GM12878 (cell line): ENCODE measurements around the gene KRTAP10-2. TPM values are rescaled to one million over a fixed set of nuclear protein-coding genes. Genes with fewer than 3 reads are reported as not detected.

Source experiments
- ATAC-seq: fragments of 200-7000 bp; cut with Tn5 transposase; 3 replicates; pipeline ENCODE4 v1.9.1; 2020; ENCODE audit warnings: mild to moderate bottlenecking, moderate library complexity
- BruUV-seq: library from RNA; stranded (reverse); fragments of 400-500 nt; replicated peaks from 2 replicates; lab custom pipeline; 2021; lab: Mats Ljungman, UMichigan
- CTCF ChIA-PET: fragments of 300-600 bp; sonication (Branson Sonifier 250); formaldehyde crosslinking; extraction: SDS; loops from one replicate; lab custom pipeline; 2021; ENCODE audit warnings: inconsistent platforms; lab: Yijun Ruan, JAX
- POLR2A ChIA-PET: fragments of 350-600 bp; formaldehyde crosslinking; extraction: SDS; loops from one replicate; lab custom pipeline; 2021; ENCODE audit warnings: inconsistent platforms; lab: Charles Lee
- RAD21 ChIA-PET: fragments of 300-600 bp; sonication (Branson Sonifier 250); formaldehyde crosslinking; loops from one replicate; lab custom pipeline; 2023; ENCODE audit warnings: antibody characterized with exemption; ENCODE audit not compliant: unreplicated experiment; lab: Charles Lee
- SMC1A ChIA-PET: fragments of 300-600 bp; sonication (Branson Sonifier 250); formaldehyde crosslinking; loops from one replicate; lab custom pipeline; 2023; ENCODE audit not compliant: unreplicated experiment, uncharacterized antibody; lab: Charles Lee
- DNase-seq: peaks from one replicate; pipeline ENCODE4 v3.0.0-alpha.2; 2011; ENCODE audit warnings: low read depth, low spot score
- FAIRE-seq: peaks from 3 replicates; lab custom pipeline; 2011; peaks lifted over from hg19 to GRCh38; lab: Jason Lieb, UNC
- H2AFZ ChIP-seq: 2 replicates; pipeline ENCODE4 v1.6.0; 2011; ENCODE audit warnings: low read depth, low read length, control low read depth; ENCODE audit not compliant: control insufficient read depth
- H3K27ac ChIP-seq: 2 replicates; pipeline ENCODE4 v1.5.1; 2011; ENCODE audit warnings: control low read depth; ENCODE audit not compliant: control insufficient read depth, insufficient read depth
- H3K27me3 ChIP-seq, 2 experiments: replicated peaks in 1 of 2; 2 replicates each; pipeline versions ENCODE4 v1.6.0 to v1.6.1; 2011; ENCODE audit warnings: low read length in 1 of 2; ENCODE audit not compliant: control insufficient read depth in 2 of 2, insufficient read depth in 2 of 2
- H3K36me3 ChIP-seq, 2 experiments: 2 replicates each; pipeline ENCODE4 v1.5.1; 2011; ENCODE audit warnings: low read length in 1 of 2; ENCODE audit not compliant: control insufficient read depth in 2 of 2, insufficient read depth in 2 of 2
- H3K4me1 ChIP-seq: 2 replicates; pipeline ENCODE4 v1.6.1; 2011; ENCODE audit warnings: mild to moderate bottlenecking, low read length, moderate library complexity, mixed read lengths; ENCODE audit not compliant: control insufficient read depth, insufficient read depth
- H3K4me2 ChIP-seq: 2 replicates; pipeline ENCODE4 v1.6.0; 2011; ENCODE audit warnings: control low read depth; ENCODE audit not compliant: control insufficient read depth, insufficient read depth
- H3K4me3 ChIP-seq: fragments of 200-600 bp; sonication (generic); 2 replicates; pipeline ENCODE4 v1.5.1; 2016
- H3K79me2 ChIP-seq: 2 replicates; pipeline ENCODE4 v1.6.0; 2011; ENCODE audit warnings: low read length; ENCODE audit not compliant: control insufficient read depth, insufficient read depth
- H3K9ac ChIP-seq: 2 replicates; pipeline ENCODE4 v1.8.0; 2011; ENCODE audit warnings: low read length, control low read depth, mixed read lengths; ENCODE audit not compliant: control insufficient read depth, insufficient read depth
- H3K9me3 ChIP-seq: replicated peaks from 3 replicates; pipeline ENCODE4 v1.5.1; 2011; ENCODE audit warnings: mild to moderate bottlenecking, low read length; ENCODE audit not compliant: control insufficient read depth, insufficient read depth
- H4K20me1 ChIP-seq: 2 replicates; pipeline ENCODE4 v1.6.0; 2011; ENCODE audit not compliant: control insufficient read depth, insufficient read depth
- CHD4 ChIP-seq: fragments of 200-600 bp; sonication (generic); IDR thresholded peaks from 2 replicates; pipeline ENCODE4 v1.6.1; 2016; ENCODE audit warnings: mild to moderate bottlenecking
- E4F1 ChIP-seq: fragments of 450-650 bp; IDR thresholded peaks from 2 replicates; pipeline ENCODE4 v1.6.1; 2018; ENCODE audit warnings: borderline replicate concordance, mild to moderate bottlenecking; ENCODE audit not compliant: partially characterized antibody
- ELK1 ChIP-seq: IDR thresholded peaks from 2 replicates; pipeline ENCODE4 v1.6.1; 2012; ENCODE audit warnings: low read depth, low read length, improper control_type of control experiment
- MEF2A ChIP-seq: IDR thresholded peaks from 2 replicates; pipeline ENCODE4 v1.6.1; 2011; ENCODE audit warnings: low read depth, mild to moderate bottlenecking, low read length, moderate library complexity; ENCODE audit not compliant: insufficient read depth
- NFXL1 ChIP-seq: fragments of 450-650 bp; IDR thresholded peaks from 2 replicates; pipeline ENCODE4 v1.6.1; 2017; ENCODE audit warnings: antibody characterized with exemption, mild to moderate bottlenecking, borderline replicate concordance
- NKRF ChIP-seq: fragments of 450-650 bp; conservative IDR thresholded peaks from 2 replicates; pipeline ENCODE4 v1.6.1; 2017; ENCODE audit warnings: mild to moderate bottlenecking, moderate library complexity
- NR2C2 ChIP-seq: IDR thresholded peaks from 2 replicates; pipeline ENCODE4 v1.6.1; 2011; ENCODE audit warnings: borderline replicate concordance, low read depth; ENCODE audit not compliant: control insufficient read depth, insufficient read length
- POLR2AphosphoS5 ChIP-seq: IDR thresholded peaks from 2 replicates; pipeline ENCODE4 v1.6.1; 2011; ENCODE audit warnings: mild to moderate bottlenecking, low read length, inconsistent platforms
- SREBF1 ChIP-seq: IDR thresholded peaks from 2 replicates; pipeline ENCODE4 v1.6.1; 2012; ENCODE audit warnings: mild to moderate bottlenecking, low read length
- SUPT20H ChIP-seq: IDR thresholded peaks from 2 replicates; pipeline ENCODE4 v1.6.1; 2011; ENCODE audit warnings: low read depth, mild to moderate bottlenecking, low read length, moderate library complexity, borderline replicate concordance; ENCODE audit not compliant: control insufficient read depth
- TCF12 ChIP-seq: IDR thresholded peaks from 2 replicates; pipeline ENCODE4 v1.6.1; 2011; ENCODE audit warnings: low read depth, mild to moderate bottlenecking, low read length
- YBX1 ChIP-seq: fragments of 450-650 bp; IDR thresholded peaks from 2 replicates; pipeline ENCODE4 v1.6.1; 2016; ENCODE audit warnings: antibody characterized with exemption
- ZBTB40 ChIP-seq: fragments of 450-650 bp; IDR thresholded peaks from 2 replicates; pipeline ENCODE4 v1.6.1; 2016; ENCODE audit warnings: mild to moderate bottlenecking, moderate library complexity, borderline replicate concordance
- WGBS: methylation state at CpG from one replicate; pipeline ENCODE4 v1.1.6; 2016; ENCODE audit warnings: low lambda C conversion rate; ENCODE audit not compliant: insufficient replicate concordance, insufficient coverage; ENCODE audit errors: missing lambda C conversion rate; 5-methylcytosine and 5-hydroxymethylcytosine counted together
- in situ Hi-C: fragments of 300-500 bp; cut with MboI; formaldehyde crosslinking; loops from 9 replicates; pipeline ENCODE4 v1.14.3; 2018; ENCODE audit warnings: mixed read lengths
- intact Hi-C: fragments of 100-400 bp; cut with micrococcal nuclease; formaldehyde crosslinking; loops from one replicate; pipeline ENCODE4 v1.14.2; 2022; ENCODE audit not compliant: unreplicated experiment
- polyA plus RNA-seq, 11 experiments: library from polyadenylated mRNA; depleted of rRNA in 4 of 11; unstranded in 6 of 11; stranded (reverse) in 5 of 11; fragments of >200 nt; fragmentation: Nextera tagmentation in 4 of 11; fragmentation: Illumina TruSeq in 1 of 11; extraction: Ambion mirVana in 4 of 11; extraction: Trizol in 1 of 11; gene quantifications; 1 replicate in 1 of 11; 2 replicates in 10 of 11; pipeline versions ENCODE4 v1.2.1 to v1.2.3, GENCODE V29; 2011 to 2016; ENCODE audit warnings: inconsistent platforms in 2 of 11, missing spikeins in 2 of 11, low read depth in 1 of 11
- total RNA-seq, 4 experiments: library from RNA; depleted of rRNA in 3 of 4; stranded (reverse); fragments of >200 nt in 3 of 4; fragmentation: Illumina TruSeq in 1 of 4; extraction: Trizol in 1 of 4; gene quantifications; 2 replicates each; pipeline versions ENCODE4 v1.2.1 to v1.2.3, GENCODE V29; 2013 to 2021

Gene KRTAP10-2
- total and polyA plus RNA-seq, 10 of the 15 experiments (the other 5 are each of a cell fraction or from before 2014, with no cell fraction given), result not detected

- H3K9me3 ChIP-seq, result peaks cover 4% of the 10 kb centered on the region; the same call in 2 of the 3 replicates
- ATAC-seq (no peak), FAIRE-seq (no peak), DNase-seq (no peak)
- BruUV-seq, result no TSS peak
- no peaks in the 10 kb centered on the region for H3K27me3 ChIP-seq
- H3K4me2 ChIP-seq, result no peak overlapping the region
- in situ Hi-C loops, result no loop called here
- ChIA-PET POLR2A (no interaction called here), CTCF (no interaction called here), SMC1A (no interaction called here), RAD21 (no interaction called here)
- H3K79me2 ChIP-seq, result no peaks in the 10 kb centered on the region
- H3K9ac ChIP-seq, result no peak overlapping the region
- intact Hi-C loops, result no loop called here
- H2AFZ ChIP-seq, result no peak overlapping the region
- H3K4me1 ChIP-seq, result no peaks in the 10 kb centered on the region
- H3K27ac ChIP-seq, result no peak overlapping the region
- no peak overlapping the region for H3K4me3 ChIP-seq
- no peaks in the 10 kb centered on the region for H4K20me1 ChIP-seq
- no peaks in the 10 kb centered on the region for H3K36me3 ChIP-seq
- WGBS, result 57% methylated on average over 11 of the region's 11 CpGs
- no peak for TF ChIP-seq ZBTB40
- TF ChIP-seq POLR2AphosphoS5, result no peak
- TF ChIP-seq SUPT20H, result no peak
- no peak for TF ChIP-seq CHD4
- TF ChIP-seq NFXL1, result no peak
- no peak for TF ChIP-seq MEF2A
- TF ChIP-seq YBX1, result no peak
- no peak for TF ChIP-seq ELK1
- no peak for TF ChIP-seq TCF12
- TF ChIP-seq NKRF, result no peak
- TF ChIP-seq E4F1, result no peak
- no peak for TF ChIP-seq NR2C2
- TF ChIP-seq SREBF1, result no peak
Measured at GRCh38 chr21:44583089-44583799, 31.9 kb upstream of the KRTAP10-2 start.
